Natural killer cell (primary cell): ENCODE data around the gene MED12L. TPM values are rescaled to one million over a fixed set of nuclear protein-coding genes. Genes with fewer than 3 reads are reported as not detected.

ENCODE experiments used
- ATAC-seq, 3 donors: fragments of 150-1000 bp in 2 of 3; fragments of 200-7000 bp in 1 of 3; cut with Tn5 transposase; 1 replicate in 1 of 3; 2 replicates in 2 of 3; pipeline ENCODE4 v1.10.0; 2021; ENCODE audit warnings: mild to moderate bottlenecking in 2 of 3, moderate library complexity in 2 of 3
- DNase-seq, 2 donors: peaks; one replicate each; pipeline versions ENCODE4 v3.0.0 to v3.0.0-alpha.2; 2013 to 2021; ENCODE audit warnings: mixed read lengths in 1 of 2
- H3K27ac ChIP-seq: one replicate; pipeline ENCODE4 v1.5.1; 2013; ENCODE audit warnings: mild to moderate bottlenecking, low read length
- H3K27me3 ChIP-seq: one replicate; pipeline ENCODE4 v1.6.1; 2013; ENCODE audit warnings: low read length; ENCODE audit not compliant: control insufficient read depth, insufficient read depth
- H3K36me3 ChIP-seq: one replicate; pipeline ENCODE4 v1.6.1; 2013; ENCODE audit warnings: low read length; ENCODE audit not compliant: control insufficient read depth, insufficient read depth
- H3K4me1 ChIP-seq: one replicate; pipeline ENCODE4 v1.6.1; 2013; ENCODE audit warnings: low read length; ENCODE audit not compliant: control insufficient read depth, insufficient read depth
- H3K4me3 ChIP-seq: one replicate; pipeline ENCODE4 v1.5.1; 2013; ENCODE audit warnings: low read length
- H3K9me3 ChIP-seq: one replicate; pipeline ENCODE4 v1.6.1; 2013; ENCODE audit warnings: low read length; ENCODE audit not compliant: control insufficient read depth, insufficient read depth
- H3K27ac Mint-ChIP-seq, 2 donors: one replicate each; pipeline ENCODE4 v1.8.0; 2022; ENCODE audit warnings: mild to moderate bottlenecking in 2 of 2, mixed read lengths in 2 of 2, moderate library complexity in 1 of 2
- H3K27me3 Mint-ChIP-seq, 2 donors: one replicate each; pipeline ENCODE4 v1.8.0; 2022; ENCODE audit warnings: low read depth in 2 of 2, mixed read lengths in 2 of 2
- H3K36me3 Mint-ChIP-seq: one replicate; pipeline ENCODE4 v1.8.0; 2022; ENCODE audit warnings: mixed read lengths
- H3K4me1 Mint-ChIP-seq, 2 donors: one replicate each; pipeline ENCODE4 v1.8.0; 2022; ENCODE audit warnings: mixed read lengths in 2 of 2
- H3K4me3 Mint-ChIP-seq: one replicate; pipeline ENCODE4 v1.8.0; 2022; ENCODE audit warnings: mild to moderate bottlenecking, moderate library complexity, mixed read lengths
- H3K9me3 Mint-ChIP-seq, 2 donors: one replicate each; pipeline ENCODE4 v1.8.0; 2022; ENCODE audit warnings: mixed read lengths in 2 of 2
- WGBS: methylation state at CpG from one replicate; pipeline ENCODE4 v1.1.7; 2013; ENCODE audit warnings: missing lambda C conversion rate; ENCODE audit not compliant: insufficient coverage; 5-methylcytosine and 5-hydroxymethylcytosine counted together
- intact Hi-C: fragments of 100-400 bp; cut with micrococcal nuclease; formaldehyde crosslinking; loops from one replicate; pipeline ENCODE4 v1.14.2; 2022
- total RNA-seq, 4 donors: library from RNA; stranded (reverse); fragments of 120-200 nt in 1 of 4; gene quantifications; one replicate each; pipeline versions ENCODE4 v1.2.3 to v1.2.4, GENCODE V29; 2013 to 2022
- TF ChIP-seq, protein P1 (sequence below): fragments of 200-600 bp; IDR thresholded peaks from one replicate; pipeline ENCODE4 v1.8.0; 2022; ENCODE audit warnings: antibody characterized with exemption

MED12L gene
- total RNA-seq, 3 donors from 2014 or later (not counting 1 experiment from before 2014, with no cell fraction given), result 3.0 to 6.5 (median 3.0) TPM

- no peak overlapping the region for H3K27ac Mint-ChIP-seq
- no peaks in the 10 kb centered on the region for H3K9me3 ChIP-seq
- no peaks in the 10 kb centered on the region for H3K27me3 ChIP-seq
- peaks cover 0 to 2% of the 10 kb centered on the region in 2 donors for H3K27me3 Mint-ChIP-seq
- ATAC-seq (no peak), DNase-seq (no peak)
- intact Hi-C loops, result no loop called here
- H3K9me3 Mint-ChIP-seq, result no peaks in the 10 kb centered on the region
- no peak overlapping the region for H3K27ac ChIP-seq
- H3K36me3 ChIP-seq, result no peaks in the 10 kb centered on the region
- no peaks in the 10 kb centered on the region for H3K36me3 Mint-ChIP-seq
- H3K4me3 Mint-ChIP-seq, result no peak overlapping the region
- H3K4me3 ChIP-seq, result no peak overlapping the region
- WGBS, result 87% methylated on average over 2 of the region's 2 CpGs
- peaks cover 11% of the 10 kb centered on the region for H3K4me1 ChIP-seq
- TF ChIP-seq, protein P1, sequence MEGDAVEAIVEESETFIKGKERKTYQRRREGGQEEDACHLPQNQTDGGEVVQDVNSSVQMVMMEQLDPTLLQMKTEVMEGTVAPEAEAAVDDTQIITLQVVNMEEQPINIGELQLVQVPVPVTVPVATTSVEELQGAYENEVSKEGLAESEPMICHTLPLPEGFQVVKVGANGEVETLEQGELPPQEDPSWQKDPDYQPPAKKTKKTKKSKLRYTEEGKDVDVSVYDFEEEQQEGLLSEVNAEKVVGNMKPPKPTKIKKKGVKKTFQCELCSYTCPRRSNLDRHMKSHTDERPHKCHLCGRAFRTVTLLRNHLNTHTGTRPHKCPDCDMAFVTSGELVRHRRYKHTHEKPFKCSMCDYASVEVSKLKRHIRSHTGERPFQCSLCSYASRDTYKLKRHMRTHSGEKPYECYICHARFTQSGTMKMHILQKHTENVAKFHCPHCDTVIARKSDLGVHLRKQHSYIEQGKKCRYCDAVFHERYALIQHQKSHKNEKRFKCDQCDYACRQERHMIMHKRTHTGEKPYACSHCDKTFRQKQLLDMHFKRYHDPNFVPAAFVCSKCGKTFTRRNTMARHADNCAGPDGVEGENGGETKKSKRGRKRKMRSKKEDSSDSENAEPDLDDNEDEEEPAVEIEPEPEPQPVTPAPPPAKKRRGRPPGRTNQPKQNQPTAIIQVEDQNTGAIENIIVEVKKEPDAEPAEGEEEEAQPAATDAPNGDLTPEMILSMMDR, result no peak
- peaks cover 15 to 16% of the 10 kb centered on the region in 2 donors for H3K4me1 Mint-ChIP-seq
Measured at GRCh38 chr3:151175952-151176351, 90.5 kb downstream of the MED12L start.

- no peak overlapping the region for H3K27ac Mint-ChIP-seq
- DNase-seq (no peak), ATAC-seq (no peak)
- Histone ChIP-seq H3K27ac (no peak overlapping the region), H3K27me3 (no peaks in the 10 kb centered on the region), H3K9me3 (no peaks in the 10 kb centered on the region), H3K4me1 (peaks cover 3% of the 10 kb centered on the region), H3K36me3 (no peaks in the 10 kb centered on the region), H3K4me3 (no peak overlapping the region)
- peaks cover 4 to 11% of the 10 kb centered on the region in 2 donors for H3K4me1 Mint-ChIP-seq
- peaks cover 0 to 2% of the 10 kb centered on the region in 2 donors for H3K27me3 Mint-ChIP-seq
- no peaks in the 10 kb centered on the region for H3K9me3 Mint-ChIP-seq
- intact Hi-C loops, result no loop called here
- 78% methylated on average over 2 of the region's 2 CpGs for WGBS
- no peaks in the 10 kb centered on the region for H3K36me3 Mint-ChIP-seq
- H3K4me3 Mint-ChIP-seq, result no peak overlapping the region
- TF ChIP-seq, protein P1, result no peak
Measured at GRCh38 chr3:151178208-151178845, 92.9 kb downstream of the MED12L start.

DNA sequence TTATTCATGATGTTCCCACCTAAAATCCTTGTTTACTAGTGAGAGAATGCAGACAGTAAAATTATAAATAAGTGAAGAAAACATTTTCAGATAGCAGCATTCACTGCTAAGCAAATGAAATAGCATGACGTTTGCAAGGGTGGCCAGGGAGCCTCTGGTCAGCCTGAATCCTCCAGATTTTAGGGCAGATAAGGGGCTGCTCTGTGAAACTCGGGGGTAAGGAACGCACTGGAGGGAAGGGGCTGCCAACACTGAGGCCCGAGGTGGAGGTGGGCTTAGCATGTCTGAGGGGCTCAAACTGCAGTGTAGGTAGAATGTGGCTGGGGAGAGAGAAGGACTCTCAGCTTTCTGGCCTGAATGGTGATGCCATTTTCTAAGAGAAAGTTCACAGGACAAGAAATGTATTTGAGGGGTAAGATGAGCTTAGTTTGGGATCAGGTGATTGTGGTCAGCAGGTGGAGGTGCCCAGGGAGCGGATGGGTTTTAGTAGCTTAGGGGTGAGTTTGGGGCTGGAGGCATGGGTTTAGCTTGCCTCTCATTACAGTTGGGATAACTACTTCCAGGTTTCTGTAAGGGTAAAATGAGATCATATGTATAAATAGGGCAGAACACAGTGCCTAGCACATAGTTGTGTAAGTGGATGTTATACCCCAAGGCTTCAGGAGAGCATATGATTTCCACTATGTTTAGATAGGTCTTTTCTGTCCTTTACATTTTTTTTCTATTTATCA, 97.0 kb downstream of the MED12L start:
- H3K36me3 ChIP-seq, result no peaks in the 10 kb centered on the region
- no peaks in the 10 kb centered on the region for H3K27me3 ChIP-seq
- WGBS, result 90% methylated on average over 5 of the region's 5 CpGs
- no peaks in the 10 kb centered on the region for H3K36me3 Mint-ChIP-seq
- H3K9me3 ChIP-seq, result no peaks in the 10 kb centered on the region
- no peak overlapping the region for H3K4me3 Mint-ChIP-seq
- TF ChIP-seq, protein P1, result no peak
- H3K4me3 ChIP-seq, result no peak overlapping the region
- H3K4me1 Mint-ChIP-seq, result peaks cover 6 to 13% of the 10 kb centered on the region in 2 donors
- no peak overlapping the region for H3K27ac ChIP-seq
- peaks cover 3% of the 10 kb centered on the region for H3K4me1 ChIP-seq
- intact Hi-C loops, result no loop called here
- DNase-seq (no peak), ATAC-seq (no peak)
- H3K27me3 Mint-ChIP-seq, result peaks cover 0 to 2% of the 10 kb centered on the region in 2 donors
- no peaks in the 10 kb centered on the region for H3K9me3 Mint-ChIP-seq
- peak overlapping the region in 1 of 2 donors; percentile 42 for H3K27ac Mint-ChIP-seq
